GM23338 (cell line): ENCODE results near the gene MKRN2.

ENCODE experiments used
- CREB1 ChIP-seq: fragments of 250-450 bp; sonication (Bioruptor Pico); IDR thresholded peaks from 2 replicates; pipeline ENCODE4 v1.5.0; 2020; ENCODE audit warnings: low read depth, mild to moderate bottlenecking, moderate library complexity
- CTCF ChIP-seq, 2 experiments: fragments of 200-600 bp in 1 of 2; sonication (generic) in 1 of 2; conservative IDR thresholded peaks; 2 replicates each; pipeline versions ENCODE4 v1.5.1 to v1.6.1; 2016 to 2017; ENCODE audit warnings: antibody characterized with exemption in 2 of 2, low read depth in 2 of 2, mild to moderate bottlenecking in 2 of 2, moderate library complexity in 1 of 2
- EZH2 ChIP-seq: fragments of 200-600 bp; sonication (generic); IDR thresholded peaks from one replicate; pipeline ENCODE4 v1.8.0; 2017; ENCODE audit warnings: antibody characterized with exemption, mild to moderate bottlenecking, low read depth; ENCODE audit not compliant: unreplicated experiment
- EZH2phosphoT487 ChIP-seq: fragments of 200-600 bp; sonication (generic); IDR thresholded peaks from one replicate; pipeline ENCODE4 v1.8.1; 2018; ENCODE audit warnings: antibody characterized with exemption; ENCODE audit not compliant: unreplicated experiment
- JUNB ChIP-seq: IDR thresholded peaks from one replicate; pipeline ENCODE4 v1.6.1; 2016; ENCODE audit warnings: antibody characterized with exemption; ENCODE audit not compliant: unreplicated experiment
- NANOG ChIP-seq: IDR thresholded peaks from 2 replicates; pipeline ENCODE4 v1.6.1; 2016; ENCODE audit warnings: antibody characterized with exemption, borderline replicate concordance
- POLR2AphosphoS5 ChIP-seq: IDR thresholded peaks from 2 replicates; pipeline ENCODE4 v1.6.1; 2016; ENCODE audit warnings: antibody characterized with exemption, low read depth
- STAT1 ChIP-seq: IDR thresholded peaks from one replicate; pipeline ENCODE4 v1.6.1; 2016; ENCODE audit warnings: antibody characterized with exemption; ENCODE audit not compliant: unreplicated experiment
- ZNF114 ChIP-seq: fragments of 250-450 bp; sonication (Bioruptor Pico); IDR thresholded peaks from 2 replicates; pipeline ENCODE4 v1.5.0; 2020; ENCODE audit warnings: mild to moderate bottlenecking, moderate library complexity
- ZNF331 ChIP-seq: fragments of 250-450 bp; sonication (Bioruptor Pico); IDR thresholded peaks from 2 replicates; pipeline ENCODE4 v1.5.0; 2020; ENCODE audit warnings: low read depth, mild to moderate bottlenecking, moderate library complexity
- TF ChIP-seq, protein P1 (sequence below): IDR thresholded peaks from one replicate; pipeline ENCODE4 v1.6.1; 2018; ENCODE audit warnings: antibody characterized with exemption; ENCODE audit not compliant: unreplicated experiment

GRCh38 chr3:12574131-12574530 lies 17.2 kb downstream of the MKRN2 start:
- TF ChIP-seq CTCF (conservative IDR thresholded peaks at IDR 0.05; ENCODE audit: low read depth in 2 of 2): no peak
- no peak for TF ChIP-seq EZH2
- no peak for TF ChIP-seq NANOG
- no peak for TF ChIP-seq POLR2AphosphoS5
- TF ChIP-seq JUNB: no peak
- no peak for TF ChIP-seq CREB1 (CRISPR knock-in tag)
- TF ChIP-seq, protein P1, sequence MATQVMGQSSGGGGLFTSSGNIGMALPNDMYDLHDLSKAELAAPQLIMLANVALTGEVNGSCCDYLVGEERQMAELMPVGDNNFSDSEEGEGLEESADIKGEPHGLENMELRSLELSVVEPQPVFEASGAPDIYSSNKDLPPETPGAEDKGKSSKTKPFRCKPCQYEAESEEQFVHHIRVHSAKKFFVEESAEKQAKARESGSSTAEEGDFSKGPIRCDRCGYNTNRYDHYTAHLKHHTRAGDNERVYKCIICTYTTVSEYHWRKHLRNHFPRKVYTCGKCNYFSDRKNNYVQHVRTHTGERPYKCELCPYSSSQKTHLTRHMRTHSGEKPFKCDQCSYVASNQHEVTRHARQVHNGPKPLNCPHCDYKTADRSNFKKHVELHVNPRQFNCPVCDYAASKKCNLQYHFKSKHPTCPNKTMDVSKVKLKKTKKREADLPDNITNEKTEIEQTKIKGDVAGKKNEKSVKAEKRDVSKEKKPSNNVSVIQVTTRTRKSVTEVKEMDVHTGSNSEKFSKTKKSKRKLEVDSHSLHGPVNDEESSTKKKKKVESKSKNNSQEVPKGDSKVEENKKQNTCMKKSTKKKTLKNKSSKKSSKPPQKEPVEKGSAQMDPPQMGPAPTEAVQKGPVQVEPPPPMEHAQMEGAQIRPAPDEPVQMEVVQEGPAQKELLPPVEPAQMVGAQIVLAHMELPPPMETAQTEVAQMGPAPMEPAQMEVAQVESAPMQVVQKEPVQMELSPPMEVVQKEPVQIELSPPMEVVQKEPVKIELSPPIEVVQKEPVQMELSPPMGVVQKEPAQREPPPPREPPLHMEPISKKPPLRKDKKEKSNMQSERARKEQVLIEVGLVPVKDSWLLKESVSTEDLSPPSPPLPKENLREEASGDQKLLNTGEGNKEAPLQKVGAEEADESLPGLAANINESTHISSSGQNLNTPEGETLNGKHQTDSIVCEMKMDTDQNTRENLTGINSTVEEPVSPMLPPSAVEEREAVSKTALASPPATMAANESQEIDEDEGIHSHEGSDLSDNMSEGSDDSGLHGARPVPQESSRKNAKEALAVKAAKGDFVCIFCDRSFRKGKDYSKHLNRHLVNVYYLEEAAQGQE: no peak
- no peak for TF ChIP-seq ZNF331
- no peak for TF ChIP-seq EZH2phosphoT487
- TF ChIP-seq ZNF114 (CRISPR knock-in tag): no peak
- TF ChIP-seq STAT1: no peak
